HG02571 (cell line): Measurements from ENCODE around the gene RRP1.
"Not testable (repeated sequence)": the region's sequence is repeated elsewhere in the genome, so short reads cannot be mapped to it uniquely, and the experiment has no call there.

Source experiments
- ATAC-seq: cut with Tn5 transposase; IDR thresholded peaks from one replicate; pipeline ENCODE4 v1.9.1; 2021; ENCODE audit warnings: mild to moderate bottlenecking, moderate library complexity; ENCODE audit not compliant: unreplicated experiment

Gene RRP1

DNA sequence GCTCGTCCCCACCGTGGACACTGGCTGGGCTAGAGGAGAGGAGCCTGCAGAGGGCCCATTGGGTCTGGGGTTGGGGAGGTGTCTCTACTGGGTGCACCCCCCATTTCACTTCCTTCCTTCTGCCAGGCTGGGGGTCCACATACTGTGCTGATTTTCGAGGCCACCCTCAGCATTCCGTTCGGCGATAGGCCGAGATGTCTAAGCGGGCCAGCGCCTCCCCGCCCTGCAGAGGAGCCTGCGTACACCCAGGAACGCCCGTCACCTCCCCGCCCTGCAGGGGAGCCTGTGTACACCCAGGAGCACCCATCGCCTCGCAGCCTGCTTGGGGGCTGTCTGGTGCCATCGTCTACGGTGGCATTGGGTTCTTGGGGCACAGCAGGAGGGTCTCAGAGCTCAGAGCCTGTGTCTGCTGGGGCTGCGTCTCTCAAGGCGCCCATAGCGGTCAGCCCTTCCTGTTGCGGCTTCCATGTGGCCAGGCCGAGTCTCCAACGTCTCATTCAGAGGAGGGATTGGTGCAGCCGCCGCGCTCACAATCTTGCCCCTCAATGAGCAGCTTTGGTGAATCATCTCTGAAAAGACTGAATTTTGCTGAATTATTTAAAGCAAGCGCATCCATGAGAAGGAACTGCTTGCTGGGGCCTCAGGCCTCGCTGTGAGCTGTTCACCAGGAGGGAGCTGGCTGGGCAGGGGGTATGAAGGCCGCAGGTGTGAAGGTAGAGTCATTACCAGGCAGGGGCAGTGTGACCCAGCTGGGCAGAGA lies 44.9 kb downstream of the RRP1 start:
- ATAC-seq = no peak

GRCh38 chr21:43835050-43835449 lies 45.7 kb downstream of the RRP1 start:
- no peak for ATAC-seq

GRCh38 chr21:43835861-43836260 lies 46.5 kb downstream of the RRP1 start:
- ATAC-seq = no peak

DNA sequence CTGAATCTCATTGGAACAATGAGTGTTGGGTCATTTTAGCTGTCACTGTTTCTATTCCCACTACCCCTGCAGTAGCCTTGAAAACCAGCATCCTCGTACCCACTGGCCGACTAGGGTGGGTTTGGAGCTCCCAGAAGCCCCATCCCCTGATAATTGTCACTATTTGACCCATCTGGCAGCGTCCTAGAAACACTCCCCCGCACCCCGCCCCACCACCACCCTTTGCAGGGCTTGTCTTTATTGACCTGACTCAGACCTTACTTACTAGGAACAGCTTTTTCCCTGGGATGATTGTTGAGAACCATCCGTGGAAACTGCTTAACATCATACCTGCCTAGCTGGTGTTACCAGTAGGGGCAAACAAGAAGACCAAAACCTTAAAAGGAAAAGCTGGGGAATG lies 47.2 kb downstream of the RRP1 start:
- ATAC-seq = no peak

DNA sequence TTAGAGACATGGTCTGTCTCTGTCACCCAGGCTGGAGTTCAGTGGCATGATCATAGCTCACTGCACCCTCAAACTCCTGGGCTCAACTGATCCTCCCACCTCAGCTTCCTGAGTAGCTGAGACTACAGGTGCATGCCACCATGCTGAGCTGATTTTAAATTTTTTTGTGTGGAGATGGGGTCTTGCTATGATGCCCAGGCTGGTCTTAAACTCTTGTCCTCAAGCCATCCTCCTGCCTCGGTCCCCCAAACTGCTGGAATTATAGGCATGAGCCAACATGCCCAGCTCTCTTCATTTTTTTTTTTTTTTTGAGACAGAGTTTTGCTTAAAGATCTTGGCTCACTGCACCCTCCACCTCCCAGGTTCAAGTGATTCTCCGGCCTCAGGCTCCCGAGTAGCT lies 50.9 kb downstream of the RRP1 start:
- no peak for ATAC-seq

DNA sequence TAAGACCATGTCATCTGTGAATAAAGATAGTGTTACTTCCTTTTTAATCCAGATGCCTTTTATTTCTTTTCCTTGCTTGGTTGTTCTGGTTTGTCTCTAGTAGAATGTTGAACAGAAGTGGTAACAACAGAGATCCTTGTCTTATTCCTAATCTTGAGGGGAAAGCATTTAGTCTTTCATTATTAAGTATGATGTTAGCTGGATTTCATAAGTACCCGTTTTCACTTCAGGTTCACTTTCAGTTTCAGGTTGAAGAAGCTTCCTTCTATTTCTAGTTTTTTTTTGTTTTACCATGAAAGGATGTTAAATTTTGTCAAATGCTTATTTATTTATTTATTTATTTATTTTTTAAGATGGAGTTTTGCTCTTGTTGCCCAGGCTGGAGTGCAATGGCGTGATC lies 53.4 kb downstream of the RRP1 start:
- no peak for ATAC-seq

GRCh38 chr21:43844906-43845305 lies 55.5 kb downstream of the RRP1 start:
- ATAC-seq = not testable (repeated sequence)

GRCh38 chr21:43845386-43845785 lies 56.0 kb downstream of the RRP1 start:
- no peak for ATAC-seq

GRCh38 chr21:43846430-43846829 lies 57.1 kb downstream of the RRP1 start:
- ATAC-seq = no peak

GRCh38 chr21:43847301-43847700 lies 57.9 kb downstream of the RRP1 start:
- no peak for ATAC-seq

DNA sequence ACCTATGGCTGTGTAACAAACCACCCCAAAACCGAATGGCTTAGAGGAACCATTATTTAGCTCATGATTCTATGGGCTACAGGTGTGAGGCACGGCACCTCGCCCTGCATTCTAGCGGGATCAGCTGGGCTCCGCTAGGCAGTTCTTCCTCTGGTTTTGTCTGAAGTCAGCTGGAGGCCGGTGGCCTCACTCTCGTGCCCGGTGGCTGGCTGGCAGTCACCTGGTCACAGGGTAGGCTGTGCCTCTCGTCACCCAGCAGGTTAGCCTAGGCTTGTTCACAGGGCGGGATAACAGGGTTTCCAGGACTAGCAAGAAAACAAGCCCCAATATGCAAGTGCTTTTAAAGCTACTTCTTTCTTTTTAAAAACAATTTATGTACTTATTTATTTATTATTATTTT lies 59.4 kb downstream of the RRP1 start:
- ATAC-seq = no peak

- no peak for ATAC-seq
Observed at GRCh38 chr21:43849532-43850299, 60.3 kb downstream of the RRP1 start.

DNA sequence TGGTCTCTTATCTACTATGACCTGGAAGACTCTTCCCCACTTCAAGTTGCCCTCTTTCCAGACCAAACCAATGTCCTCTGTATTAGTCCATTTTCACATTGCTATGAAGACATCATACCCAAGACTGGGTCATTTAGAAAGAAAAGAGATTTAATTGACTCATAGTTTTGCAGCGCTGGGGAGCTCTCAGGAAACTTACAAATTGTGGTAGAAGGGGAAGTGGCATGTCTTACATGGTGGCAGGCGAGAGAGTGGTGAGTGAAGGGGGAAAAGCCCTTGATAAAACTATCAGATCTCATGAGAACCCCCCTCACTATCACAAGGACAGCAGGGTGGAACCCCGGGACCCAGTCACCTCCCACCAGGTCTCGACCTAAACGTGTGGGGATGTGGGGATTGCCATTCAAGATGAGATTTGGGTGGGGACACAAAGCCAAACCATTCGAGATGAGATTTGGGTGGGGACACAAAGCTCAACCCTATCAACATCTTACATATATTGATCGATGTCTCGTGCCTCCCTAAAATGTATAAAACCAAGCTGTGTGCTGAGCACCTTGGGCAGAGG lies 61.4 kb downstream of the RRP1 start:
- ATAC-seq = no peak

GRCh38 chr21:43851593-43851992 lies 62.2 kb downstream of the RRP1 start:
- no peak for ATAC-seq

DNA sequence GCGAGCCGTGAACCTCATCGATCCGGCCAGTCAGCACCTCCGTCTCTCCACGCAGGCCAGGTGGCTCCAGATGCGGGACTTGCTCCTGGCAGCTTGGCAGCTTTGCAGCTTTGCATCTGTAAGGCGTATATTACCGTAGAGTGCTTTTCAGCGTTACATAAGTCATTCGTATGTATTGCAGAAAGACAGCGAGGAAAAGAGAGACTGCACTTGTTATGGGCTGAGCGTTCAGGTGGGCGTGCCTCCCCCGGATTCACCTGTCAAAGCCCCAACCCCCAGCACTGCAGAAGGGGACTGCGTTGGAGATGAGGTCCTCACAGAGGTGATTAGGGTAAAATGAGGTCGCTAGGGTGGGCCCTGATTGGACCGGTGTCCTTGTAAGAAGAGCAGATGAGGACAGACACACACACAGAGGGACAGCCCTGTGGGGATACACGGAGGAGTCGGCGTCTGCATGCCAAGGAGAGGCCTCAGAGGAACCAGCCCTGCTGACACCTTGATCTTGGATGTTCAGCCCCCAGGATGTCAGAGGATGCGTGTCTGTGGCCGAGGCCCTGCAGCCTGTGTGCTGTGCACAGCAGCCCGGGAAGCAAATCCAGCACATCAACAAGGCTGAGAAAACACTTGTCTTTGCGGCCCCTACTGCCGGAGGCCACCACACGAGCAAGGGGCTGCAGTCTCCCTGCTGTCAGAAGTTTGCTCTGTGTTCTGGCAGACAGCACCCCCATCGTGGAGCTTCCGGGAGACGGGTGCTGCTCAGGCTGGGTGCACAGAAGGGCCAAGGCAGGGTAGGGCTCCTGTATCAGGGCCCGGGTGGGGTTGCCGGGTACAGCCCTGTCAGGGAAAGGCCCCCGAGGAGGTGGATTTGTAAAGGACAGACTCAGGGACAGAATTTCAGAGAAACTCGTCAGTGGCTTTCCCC lies 64.7 kb downstream of the RRP1 start:
- ATAC-seq = no peak
